GDM1 (cell line): Measurements from ENCODE around the gene TMEM229B.

Source experiments
- DNase-seq: peaks from one replicate; lab custom pipeline; 2025; lab: John Stamatoyannopoulos, UW

TMEM229B gene

DNA sequence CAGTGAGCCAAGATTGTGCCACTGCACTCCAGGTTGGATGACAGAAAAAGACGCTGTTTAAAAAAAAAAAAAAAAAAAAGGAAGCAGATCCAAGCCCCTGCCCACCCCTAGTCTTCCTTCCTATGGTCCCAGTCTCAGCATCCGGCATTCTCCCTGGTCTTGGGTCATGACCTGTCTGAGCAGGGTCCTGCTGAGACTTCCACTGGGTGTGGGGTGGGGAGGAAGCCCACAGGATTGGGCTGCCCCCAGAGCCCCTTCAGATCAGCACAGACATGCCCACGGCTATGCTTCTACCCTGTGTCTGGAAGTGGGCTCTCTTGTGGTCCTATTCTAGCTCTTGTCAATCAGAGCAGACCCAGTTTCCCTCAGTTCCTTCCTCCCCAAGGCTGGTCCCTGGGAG is 64.0 kb downstream of the TMEM229B start:
- DNase-seq: no peak

DNA sequence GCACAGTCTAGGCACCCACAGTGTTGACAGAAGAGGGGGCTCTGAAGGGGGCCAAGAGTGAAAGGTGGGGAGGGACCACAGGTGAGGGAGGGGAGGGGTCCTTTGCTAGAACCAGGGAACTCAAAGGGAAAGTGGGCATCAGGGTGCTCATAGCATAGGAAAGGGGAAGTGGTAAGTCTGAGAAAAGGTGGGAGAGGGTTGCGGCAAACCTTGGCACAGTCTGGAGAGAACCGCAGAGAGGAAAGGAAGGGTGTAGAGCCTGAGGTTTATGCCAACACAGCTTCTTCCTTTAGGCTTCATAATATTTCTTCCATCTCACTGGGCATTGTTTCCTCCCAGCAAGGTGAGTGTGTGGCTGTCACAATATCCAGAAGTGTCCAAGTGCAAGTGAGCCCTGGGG is 65.1 kb downstream of the TMEM229B start:
- peak; percentile 76 for DNase-seq

DNA sequence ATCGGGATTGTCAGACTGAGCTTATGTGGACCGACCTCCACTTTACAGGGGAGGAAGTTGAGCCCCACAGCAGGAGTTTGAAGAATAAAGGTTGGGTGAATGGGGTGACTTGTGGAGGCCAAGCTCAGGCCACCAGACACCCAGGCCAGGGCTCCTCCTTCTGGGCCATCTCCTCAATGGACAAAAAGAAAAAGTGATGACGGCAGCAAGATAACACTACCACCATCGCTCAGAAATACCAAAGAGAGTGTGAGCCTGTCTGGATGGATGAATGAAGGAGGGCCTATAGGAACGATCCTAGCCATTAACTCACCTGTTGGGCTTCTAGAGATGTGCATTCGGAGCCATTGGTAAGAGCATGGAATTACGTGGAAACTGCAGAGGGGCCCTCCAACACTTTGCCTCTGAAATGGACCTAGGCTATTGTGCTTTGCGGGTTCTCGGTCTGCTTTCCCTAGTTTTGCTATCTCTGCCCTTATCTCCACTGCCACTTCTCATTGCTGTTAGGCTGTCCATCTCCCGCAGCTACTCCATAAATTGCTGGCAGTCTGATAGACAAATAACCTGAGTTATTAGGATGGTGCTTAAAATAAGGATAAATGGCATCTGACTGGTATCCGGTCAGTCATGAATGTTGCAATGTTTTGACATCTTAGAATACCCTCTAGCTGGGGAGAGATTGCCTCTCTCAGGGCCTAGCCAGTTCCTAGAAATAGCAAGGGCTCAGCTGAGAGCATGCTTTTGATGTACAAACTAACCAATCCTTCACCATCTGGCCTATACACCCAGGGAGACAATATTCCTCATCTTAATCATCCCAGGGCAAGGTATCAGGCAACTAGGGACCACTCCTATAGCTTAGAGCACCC is 66.9 kb downstream of the TMEM229B start:
- no peak for DNase-seq
